ENCODE results near the gene ZKSCAN2.

ZKSCAN2 gene

GRCh38 chr16:25222959-25223358, 34.7 kb downstream of the ZKSCAN2 start:
- no peak for DNase-seq

- no peak for DNase-seq
Measured at GRCh38 chr16:25219070-25219737, 38.4 kb downstream of the ZKSCAN2 start.

GRCh38 chr16:25217921-25218320, 39.7 kb downstream of the ZKSCAN2 start:
- no peak for DNase-seq

- DNase-seq: no peak
Measured at GRCh38 chr16:25217112-25217511, 40.5 kb downstream of the ZKSCAN2 start.

GRCh38 chr16:25213709-25214397, 43.8 kb downstream of the ZKSCAN2 start:
- DNase-seq: no peak

- DNase-seq: no peak
Measured at GRCh38 chr16:25212636-25213035, 45.0 kb downstream of the ZKSCAN2 start.

- no peak for DNase-seq
Measured at GRCh38 chr16:25210758-25211157, 46.9 kb downstream of the ZKSCAN2 start.

- no peak for DNase-seq
Measured at GRCh38 chr16:25199457-25199856, 58.2 kb downstream of the ZKSCAN2 start.

- no peak for DNase-seq
Measured at GRCh38 chr16:25198021-25198420, 59.6 kb downstream of the ZKSCAN2 start.

GRCh38 chr16:25194273-25194878, 63.3 kb downstream of the ZKSCAN2 start:
- no peak for DNase-seq

GRCh38 chr16:25192096-25192495, 65.5 kb downstream of the ZKSCAN2 start:
- DNase-seq: no peak

- DNase-seq: no peak
Measured at GRCh38 chr16:25189305-25189704, 68.3 kb downstream of the ZKSCAN2 start.

GRCh38 chr16:25187491-25187795, 70.2 kb downstream of the ZKSCAN2 start:
- DNase-seq: no peak

Data from NCI-H1417 (cell line).